Stimulated activated CD8-positive, alpha-beta memory T cell treated with anti-CD3 and anti-CD28 coated beads, Interleukin-12 subunit alpha, Interleukin-12 subunit beta, amount 100 ng/mL, for 1 hour (primary cell): Measurements from ENCODE around the gene DENND10.
"Not testable (repeated sequence)": the region's sequence is repeated elsewhere in the genome, so short reads cannot be mapped to it uniquely, and the experiment has no call there.

Experiments used
- DNase-seq: peaks from one replicate; pipeline ENCODE4 v3.0.0-alpha.2; 2020; ENCODE audit warnings: low read depth

The DENND10 gene

GRCh38 chr10:119098576-119098975 is 5.3 kb upstream of the DENND10 start:
- no peak for DNase-seq

- no peak for DNase-seq
These were observed 3.3 kb upstream of the DENND10 start for GRCh38 chr10:119100434-119101238.

GRCh38 chr10:119101366-119102098 is 2.4 kb upstream of the DENND10 start:
- no peak for DNase-seq

GRCh38 chr10:119103241-119103902 is 541 bp upstream of the DENND10 start:
- DNase-seq, result no peak

GRCh38 chr10:119104654-119105015 is 722 bp downstream of the DENND10 start:
- DNase-seq, result no peak

GRCh38 chr10:119105155-119105554 is 1.2 kb downstream of the DENND10 start:
- DNase-seq, result no peak

GRCh38 chr10:119105899-119106298 is 2.0 kb downstream of the DENND10 start:
- DNase-seq, result not testable (repeated sequence)

- not testable (repeated sequence) for DNase-seq
These were observed 3.2 kb downstream of the DENND10 start for GRCh38 chr10:119107106-119107505.

- not testable (repeated sequence) for DNase-seq
These were observed 3.9 kb downstream of the DENND10 start for GRCh38 chr10:119107771-119108170.

- DNase-seq, result no peak
These were observed 8.1 kb downstream of the DENND10 start for GRCh38 chr10:119112056-119112455.

- no peak for DNase-seq
These were observed 10.1 kb downstream of the DENND10 start for GRCh38 chr10:119113751-119114732.

- no peak for DNase-seq
These were observed 12.0 kb downstream of the DENND10 start for GRCh38 chr10:119115926-119116325.

- DNase-seq, result no peak
These were observed 12.5 kb downstream of the DENND10 start for GRCh38 chr10:119116326-119116951.

GRCh38 chr10:119118231-119118630 is 14.3 kb downstream of the DENND10 start:
- DNase-seq, result no peak

GRCh38 chr10:119119400-119119799 is 15.5 kb downstream of the DENND10 start:
- DNase-seq, result no peak

GRCh38 chr10:119120413-119120867 is 16.5 kb downstream of the DENND10 start:
- no peak for DNase-seq

GRCh38 chr10:119120875-119121274 is 17.0 kb downstream of the DENND10 start:
- no peak for DNase-seq

- no peak for DNase-seq
These were observed 22.0 kb downstream of the DENND10 start for GRCh38 chr10:119125942-119126341.

- DNase-seq, result no peak
These were observed 25.8 kb downstream of the DENND10 start for GRCh38 chr10:119129721-119130120.

- no peak for DNase-seq
These were observed 27.8 kb downstream of the DENND10 start for GRCh38 chr10:119131512-119132240.
